Tibial nerve (tissue), 4 donors: ENCODE results near the gene TNRC6C. TPM values are rescaled to one million over a fixed set of nuclear protein-coding genes. Genes with fewer than 3 reads are reported as not detected.
A peak's percentile ranks its signal among the peaks of the same experiment; 100 is the strongest.

ENCODE experiments used
- DNase-seq, 2 donors: peaks; one replicate each; pipeline ENCODE4 v3.0.0-alpha.2; 2019; ENCODE audit warnings: low spot score in 2 of 2
- H3K27ac ChIP-seq, 4 donors: fragments of 200-600 bp; sonication (generic) in 3 of 4; one replicate each; pipeline ENCODE4 v1.5.1; 2017 to 2019; ENCODE audit warnings: mild to moderate bottlenecking in 1 of 4
- H3K27me3 ChIP-seq, 2 donors: fragments of 200-600 bp; sonication (generic) in 1 of 2; one replicate each; pipeline versions ENCODE4 v1.5.1 to v1.6.0; 2017 to 2019
- H3K36me3 ChIP-seq, 3 donors: fragments of 200-600 bp; sonication (generic); one replicate each; pipeline ENCODE4 v1.5.1; 2018 to 2019
- H3K4me1 ChIP-seq, 4 donors: fragments of 200-600 bp; sonication (generic) in 3 of 4; one replicate each; pipeline ENCODE4 v1.5.1; 2017 to 2019
- H3K4me3 ChIP-seq, 4 donors: fragments of 200-600 bp; sonication (generic) in 3 of 4; one replicate each; pipeline ENCODE4 v1.5.1; 2017 to 2019; ENCODE audit warnings: mild to moderate bottlenecking in 1 of 4, moderate library complexity in 1 of 4
- H3K9me3 ChIP-seq, 4 donors: fragments of 200-600 bp; sonication (generic) in 3 of 4; one replicate each; pipeline ENCODE4 v1.5.1; 2017 to 2019
- EP300 ChIP-seq, 2 donors: sonication (generic); formaldehyde crosslinking; IDR thresholded peaks; one replicate each; pipeline ENCODE4 v1.6.1; 2017; ENCODE audit warnings: antibody characterized with exemption in 2 of 2, mild to moderate bottlenecking in 1 of 2
- POLR2A ChIP-seq, 2 donors: fragments of 450-650 bp; IDR thresholded peaks; one replicate each; pipeline ENCODE4 v1.6.1; 2017; ENCODE audit warnings: antibody characterized with exemption in 2 of 2, mild to moderate bottlenecking in 2 of 2, moderate library complexity in 2 of 2
- WGBS, 2 donors: methylation state at CpG; one replicate each; pipeline ENCODE4 v1.1.5; 2018; 5-methylcytosine and 5-hydroxymethylcytosine counted together
- total RNA-seq, 4 donors: library from RNA; depleted of rRNA; stranded (reverse); fragments of >200 nt; gene quantifications; one replicate each; pipeline ENCODE4 v1.1.0, GENCODE V29; 2016
- TF ChIP-seq, protein P1 (sequence below), 5 experiments: fragments of 200-600 bp in 3 of 5; fragments of 450-650 bp in 2 of 5; sonication (generic) in 3 of 5; IDR thresholded peaks; one replicate each; pipeline ENCODE4 v1.5.1; 2016 to 2019; ENCODE audit warnings: antibody characterized with exemption in 5 of 5, mild to moderate bottlenecking in 3 of 5, moderate library complexity in 2 of 5

The TNRC6C gene
- total RNA-seq, 4 donors from 2014 or later = 24.0 to 43.5 (median 34.3) TPM

DNA sequence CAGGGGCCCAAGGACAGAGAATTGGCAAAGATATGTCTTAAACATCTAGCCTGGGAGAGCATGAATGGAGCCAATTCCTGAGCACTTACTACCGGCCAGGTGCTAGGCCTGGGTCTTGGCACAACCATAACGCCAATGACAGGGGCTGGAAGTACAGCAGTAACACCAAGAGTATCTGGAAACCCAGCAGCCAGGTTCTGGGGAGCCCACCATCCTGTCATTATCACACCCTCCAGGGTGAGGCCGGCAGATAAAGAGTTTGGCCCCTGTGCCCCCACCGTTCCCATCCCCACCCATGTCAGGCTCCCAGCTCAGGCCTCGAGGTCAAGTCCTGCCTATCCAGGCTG is 171.6 kb downstream of the TNRC6C start:
- peaks cover 0 to 2% (median 0%) of the 10 kb centered on the region in 3 donors for H3K36me3 ChIP-seq
- TF ChIP-seq, protein P1, sequence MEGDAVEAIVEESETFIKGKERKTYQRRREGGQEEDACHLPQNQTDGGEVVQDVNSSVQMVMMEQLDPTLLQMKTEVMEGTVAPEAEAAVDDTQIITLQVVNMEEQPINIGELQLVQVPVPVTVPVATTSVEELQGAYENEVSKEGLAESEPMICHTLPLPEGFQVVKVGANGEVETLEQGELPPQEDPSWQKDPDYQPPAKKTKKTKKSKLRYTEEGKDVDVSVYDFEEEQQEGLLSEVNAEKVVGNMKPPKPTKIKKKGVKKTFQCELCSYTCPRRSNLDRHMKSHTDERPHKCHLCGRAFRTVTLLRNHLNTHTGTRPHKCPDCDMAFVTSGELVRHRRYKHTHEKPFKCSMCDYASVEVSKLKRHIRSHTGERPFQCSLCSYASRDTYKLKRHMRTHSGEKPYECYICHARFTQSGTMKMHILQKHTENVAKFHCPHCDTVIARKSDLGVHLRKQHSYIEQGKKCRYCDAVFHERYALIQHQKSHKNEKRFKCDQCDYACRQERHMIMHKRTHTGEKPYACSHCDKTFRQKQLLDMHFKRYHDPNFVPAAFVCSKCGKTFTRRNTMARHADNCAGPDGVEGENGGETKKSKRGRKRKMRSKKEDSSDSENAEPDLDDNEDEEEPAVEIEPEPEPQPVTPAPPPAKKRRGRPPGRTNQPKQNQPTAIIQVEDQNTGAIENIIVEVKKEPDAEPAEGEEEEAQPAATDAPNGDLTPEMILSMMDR (IDR thresholded peaks at IDR 0.05) = no peak
- TF ChIP-seq POLR2A (IDR thresholded peaks at IDR 0.05) = no peak
- TF ChIP-seq EP300 (IDR thresholded peaks at IDR 0.05) = no peak
- H3K4me1 ChIP-seq = peaks cover 0 to 79% (median 54%) of the 10 kb centered on the region in 4 donors
- no peaks in the 10 kb centered on the region for H3K9me3 ChIP-seq
- H3K27ac ChIP-seq = peak overlapping the region in 3 of 4 donors; percentile 91 to 93 (median 92)
- WGBS, 2 donors = 38 to 46% methylated on average over 5 of the region's 5 CpGs
- DNase-seq = no peak
- no peaks in the 10 kb centered on the region for H3K27me3 ChIP-seq
- H3K4me3 ChIP-seq = peak overlapping the region in 1 of 4 donors; percentile 50

- Histone ChIP-seq H3K27ac (peak within 1 kb of the TSS in 3 of 4 donors; percentile 91 to 93 (median 92)), H3K4me1 (peaks cover 0 to 74% (median 49%) of the 10 kb centered on the region in 4 donors)
- 58 to 69% methylated on average over 9 to 10 of the region's 10 CpGs for WGBS, 2 donors
These were observed 172.1 kb downstream of the TNRC6C start, which contains the start of gene TMC8 for GRCh38 chr17:78130437-78131101. Gene TMC8, plus strand, starts transcription at chr17:78130771. Its CDS starts 818 bp downstream, at chr17:78131589.

GRCh38 chr17:78131172-78132083 is 172.9 kb downstream of the TNRC6C start:
- 39 to 61% methylated on average over 21 to 57 of the region's 74 CpGs for WGBS, 2 donors
- TF ChIP-seq POLR2A (IDR thresholded peaks at IDR 0.05) (no peak), EP300 (IDR thresholded peaks at IDR 0.05) (no peak)
- TF ChIP-seq, protein P1 (IDR thresholded peaks at IDR 0.05) = no peak
- peak overlapping the region in 2 of 4 donors; percentile 42 to 50 for H3K4me3 ChIP-seq
- peak overlapping the region in 3 of 4 donors; percentile 33 to 92 (median 78) for H3K27ac ChIP-seq
- no peak for DNase-seq
- peaks cover 0 to 65% (median 41%) of the 10 kb centered on the region in 4 donors for H3K4me1 ChIP-seq
- no peaks in the 10 kb centered on the region for H3K36me3 ChIP-seq
- H3K27me3 ChIP-seq = no peaks in the 10 kb centered on the region
- H3K9me3 ChIP-seq = no peaks in the 10 kb centered on the region

More at GRCh38 chr17:78130437-78131101, 172.1 kb downstream of the TNRC6C start, which contains the start of gene TMC8:
- TF ChIP-seq EP300 (IDR thresholded peaks at IDR 0.05) = peak in 1 of 2 donors; percentile 43
- TF ChIP-seq, protein P1 (IDR thresholded peaks at IDR 0.05) = no peak
- TF ChIP-seq POLR2A (IDR thresholded peaks at IDR 0.05) = peak in 1 of 2 donors; percentile 24
- Histone ChIP-seq H3K9me3 (no peaks in the 10 kb centered on the region), H3K4me3 (peak within 1 kb of the TSS in 2 of 4 donors; percentile 42 to 50), H3K36me3 (no peaks in the 10 kb centered on the region), H3K27me3 (no peaks in the 10 kb centered on the region)
- peak in 1 of 2 donors; percentile 39 for DNase-seq

DNA sequence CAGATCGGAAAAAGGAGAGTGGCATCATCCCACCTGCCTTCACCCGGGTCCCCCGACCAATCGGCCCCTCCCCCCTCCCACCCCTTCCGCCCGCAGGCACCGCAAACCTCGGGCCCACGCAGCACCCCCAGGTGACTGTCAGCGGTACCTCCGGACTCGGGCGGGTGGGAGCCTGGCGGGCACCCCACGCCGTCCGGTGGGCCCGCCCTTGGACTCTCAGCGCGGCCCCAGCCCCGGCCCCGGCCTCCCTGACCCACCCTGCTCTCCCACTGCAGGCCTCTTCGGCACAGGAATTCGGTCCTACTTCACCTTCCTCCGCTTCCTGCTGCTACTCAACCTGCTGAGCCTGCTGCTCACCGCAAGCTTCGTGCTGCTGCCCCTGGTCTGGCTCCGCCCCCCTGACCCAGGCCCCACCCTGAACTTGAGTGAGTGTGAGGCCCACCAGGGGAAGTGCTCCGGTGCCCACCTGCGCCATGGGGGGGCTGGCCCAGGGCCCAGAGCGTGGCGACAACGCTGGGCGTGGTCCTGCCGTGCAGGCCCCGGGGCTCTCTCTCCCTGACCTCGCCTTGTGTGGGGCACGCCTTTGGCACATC is 173.7 kb downstream of the TNRC6C start:
- TF ChIP-seq POLR2A (IDR thresholded peaks at IDR 0.05) = no peak
- no peak for TF ChIP-seq EP300 (IDR thresholded peaks at IDR 0.05)
- TF ChIP-seq, protein P1 (IDR thresholded peaks at IDR 0.05) = no peak
- Histone ChIP-seq H3K27me3 (no peaks in the 10 kb centered on the region), H3K9me3 (no peaks in the 10 kb centered on the region), H3K36me3 (no peaks in the 10 kb centered on the region), H3K27ac (peak overlapping the region in 3 of 4 donors; percentile 33 to 92 (median 78)), H3K4me1 (peaks cover 0 to 58% (median 34%) of the 10 kb centered on the region in 4 donors), H3K4me3 (peak overlapping the region in 2 of 4 donors; percentile 42 to 50)
- 36 to 44% methylated on average over 18 to 27 of the region's 38 CpGs for WGBS, 2 donors
- DNase-seq = no peak
